ENCODE data around the gene HPCAL1.

The HPCAL1 gene

DNA sequence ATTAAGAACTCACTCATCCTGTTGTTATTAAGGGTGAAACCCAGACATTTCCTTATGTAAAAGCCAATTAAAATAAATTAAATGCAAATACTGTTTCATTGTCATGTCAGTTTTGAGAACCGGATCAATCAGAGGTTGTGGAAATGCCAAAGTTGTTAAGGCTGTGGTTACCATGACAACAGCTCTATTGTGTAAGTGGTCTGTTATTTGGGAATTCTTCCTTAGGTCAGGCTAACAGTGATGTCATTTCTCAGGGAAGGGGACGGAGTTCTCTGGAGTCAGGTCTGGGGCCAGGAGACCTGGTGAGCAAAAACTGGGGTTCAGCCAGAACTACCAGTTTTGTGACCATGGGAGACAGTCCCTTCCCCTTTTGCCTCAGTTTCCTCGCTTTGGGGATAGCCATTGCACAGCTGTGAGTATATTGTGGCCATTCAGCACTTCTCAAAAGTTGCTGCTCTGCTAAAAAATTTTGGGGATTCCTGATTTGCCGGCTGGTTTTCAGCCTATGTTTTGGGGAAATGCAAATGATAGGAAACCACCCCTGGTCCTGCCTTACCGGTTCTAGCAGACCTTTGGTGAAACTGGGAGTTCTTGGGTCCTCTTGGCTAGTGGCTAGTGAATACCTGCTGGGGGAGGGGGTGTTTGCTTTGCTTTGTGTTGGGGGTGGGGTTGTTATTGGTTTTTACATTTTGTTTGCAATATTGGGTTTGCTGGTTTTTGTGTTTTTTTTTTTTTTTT lies 21.6 kb downstream of the HPCAL1 start:
- DNase-seq (ENCODE audit: low read depth): no peak

DNA sequence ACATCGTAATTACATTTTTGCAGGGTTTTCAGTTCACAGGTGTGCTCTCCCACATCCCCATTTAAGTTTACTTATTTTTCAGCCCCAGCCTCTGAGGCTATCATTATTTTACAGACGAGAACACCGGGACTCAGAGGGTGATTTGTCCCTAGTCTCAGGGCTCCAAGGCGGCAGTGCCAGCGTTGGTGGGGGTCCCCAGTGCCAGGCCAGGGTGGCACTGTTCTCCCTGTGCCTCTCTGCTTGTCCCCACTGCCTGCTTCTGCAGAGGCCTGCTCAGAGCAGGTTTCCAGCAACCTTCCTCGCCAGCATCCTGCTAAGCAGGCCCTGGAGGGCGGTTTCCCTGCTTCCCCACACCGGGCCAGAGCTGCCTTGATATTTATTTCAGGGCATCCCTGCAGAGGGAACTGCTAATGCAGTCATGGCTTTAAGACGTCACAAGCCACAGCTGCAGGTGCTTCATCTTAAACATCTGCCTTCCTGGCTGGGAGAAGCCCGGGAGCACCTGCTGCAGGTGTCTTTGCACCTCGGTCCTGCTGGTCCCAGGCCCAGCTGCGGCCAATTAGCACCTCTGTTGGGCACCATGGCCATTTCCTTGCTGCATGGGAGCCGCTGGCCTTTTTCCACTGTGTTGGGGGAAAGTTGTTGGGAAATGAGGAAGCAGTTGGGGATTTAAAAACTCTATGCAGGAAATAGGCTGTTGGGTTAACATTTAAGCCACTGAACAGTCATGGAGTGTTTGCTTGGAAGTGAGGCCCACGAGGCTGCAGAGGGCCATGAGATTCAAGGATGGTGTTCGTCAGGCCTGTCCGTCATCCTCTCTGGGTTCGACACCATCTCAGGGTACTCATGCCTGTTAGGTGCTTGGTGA lies 22.8 kb downstream of the HPCAL1 start:
- no peak for DNase-seq (ENCODE audit: low read depth)

- no peak for DNase-seq (ENCODE audit: low read depth)
Observed at GRCh38 chr2:10326151-10326616, 23.5 kb downstream of the HPCAL1 start.

GRCh38 chr2:10326707-10327594 lies 24.2 kb downstream of the HPCAL1 start:
- DNase-seq (ENCODE audit: low read depth): no peak

GRCh38 chr2:10327896-10328669 lies 25.4 kb downstream of the HPCAL1 start:
- DNase-seq (ENCODE audit: low read depth): no peak

DNA sequence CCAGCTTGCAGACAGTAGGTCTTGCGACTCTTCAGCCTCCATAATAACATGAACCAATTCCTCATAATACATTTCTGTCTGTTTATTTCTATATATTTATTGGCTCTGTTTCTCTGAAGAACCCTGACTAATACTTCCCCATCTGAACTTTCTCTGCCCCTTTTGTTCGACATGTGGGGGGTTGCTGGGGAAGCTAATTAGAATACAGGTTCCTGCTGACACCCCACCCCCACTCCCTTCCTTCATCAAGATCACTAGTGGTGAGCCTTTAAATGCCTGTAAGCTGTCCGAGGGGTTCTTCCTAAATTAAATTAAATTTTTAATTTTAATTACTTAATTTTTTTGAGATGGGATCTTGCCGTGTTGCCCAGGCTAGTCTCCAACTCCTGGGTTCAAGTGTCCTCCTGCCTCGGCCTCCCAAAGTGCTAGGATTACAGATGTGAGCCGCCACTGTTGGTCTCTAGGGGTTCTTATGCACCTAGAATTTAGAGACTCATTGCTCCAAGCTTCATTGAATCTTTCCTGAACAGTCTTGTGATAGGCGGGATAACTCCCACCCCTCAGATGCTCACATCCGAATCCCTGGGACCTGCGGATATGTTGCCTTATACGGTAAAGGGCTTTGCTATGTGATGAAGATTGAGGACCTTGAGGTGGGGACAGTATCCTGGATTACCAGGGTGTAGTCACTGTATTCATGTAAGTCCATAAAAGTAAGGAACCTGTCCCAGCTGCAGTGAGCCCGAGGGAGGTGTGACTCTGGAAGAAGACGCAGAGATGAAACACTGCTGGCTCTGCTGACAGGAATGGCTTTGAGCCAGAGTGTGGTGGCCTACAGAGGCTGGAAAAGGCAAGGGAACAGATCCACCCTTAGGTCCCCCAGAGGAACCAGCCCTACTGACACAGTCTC lies 26.2 kb downstream of the HPCAL1 start:
- DNase-seq (ENCODE audit: low read depth): no peak

DNA sequence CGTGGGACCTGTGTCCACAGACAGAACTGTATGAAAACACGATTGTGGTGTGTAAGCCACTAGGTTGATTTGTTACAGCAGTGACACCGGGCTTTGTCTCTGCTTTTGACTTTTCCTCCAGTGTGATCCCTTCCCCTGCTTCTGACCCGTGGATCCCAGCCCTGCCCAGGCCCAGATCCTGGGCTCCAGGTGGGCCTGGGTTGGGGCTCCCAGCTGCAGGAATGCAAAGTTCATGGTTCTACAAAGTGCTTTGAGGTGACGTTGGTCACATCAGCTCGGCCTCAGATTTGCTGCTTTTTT lies 26.8 kb downstream of the HPCAL1 start:
- no peak for DNase-seq (ENCODE audit: low read depth)

DNA sequence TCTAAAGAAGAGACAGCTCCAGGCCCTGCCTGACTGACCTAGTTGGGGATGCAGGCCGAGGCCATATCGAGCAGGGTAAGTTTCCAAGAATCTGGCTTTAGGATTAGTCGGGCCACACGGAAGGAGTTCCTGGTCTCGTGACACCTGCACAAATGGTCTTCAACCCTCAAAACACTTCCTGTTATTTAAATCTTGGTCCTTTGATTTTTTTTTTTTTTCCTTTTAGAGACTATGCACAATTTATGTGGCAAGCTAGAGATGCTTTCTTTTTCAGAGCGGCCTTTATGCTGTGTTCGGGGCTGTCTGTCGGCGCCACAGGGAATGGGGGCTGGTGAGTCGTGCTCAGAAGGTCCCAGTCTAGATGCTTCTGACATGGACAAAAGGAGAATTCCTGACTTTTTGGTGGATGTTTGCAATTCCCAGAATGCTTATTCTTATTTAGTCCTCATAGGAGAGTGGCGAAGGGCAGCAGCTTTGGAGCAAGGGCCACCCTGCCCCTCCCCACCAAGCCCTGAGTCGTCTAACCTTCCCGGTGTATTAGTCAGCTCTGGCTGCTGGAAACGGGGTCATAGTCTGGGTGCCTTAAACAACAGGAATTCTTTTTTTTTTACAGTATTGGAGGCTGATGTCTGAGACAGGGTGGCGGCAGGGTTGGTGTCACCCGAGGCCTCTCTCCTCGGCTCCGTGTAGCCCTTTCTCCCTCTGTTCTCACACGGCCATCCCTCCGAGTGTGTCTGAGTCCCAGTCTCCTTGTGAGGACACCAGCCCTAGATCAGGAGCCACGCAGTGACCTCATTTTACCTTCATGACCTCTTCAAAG lies 27.4 kb downstream of the HPCAL1 start:
- no peak for DNase-seq (ENCODE audit: low read depth)

- DNase-seq (ENCODE audit: low read depth): no peak
Observed at GRCh38 chr2:10330700-10331026, 28.0 kb downstream of the HPCAL1 start.

GRCh38 chr2:10331027-10331701 lies 28.5 kb downstream of the HPCAL1 start:
- peak; percentile 38 for DNase-seq (ENCODE audit: low read depth)

DNA sequence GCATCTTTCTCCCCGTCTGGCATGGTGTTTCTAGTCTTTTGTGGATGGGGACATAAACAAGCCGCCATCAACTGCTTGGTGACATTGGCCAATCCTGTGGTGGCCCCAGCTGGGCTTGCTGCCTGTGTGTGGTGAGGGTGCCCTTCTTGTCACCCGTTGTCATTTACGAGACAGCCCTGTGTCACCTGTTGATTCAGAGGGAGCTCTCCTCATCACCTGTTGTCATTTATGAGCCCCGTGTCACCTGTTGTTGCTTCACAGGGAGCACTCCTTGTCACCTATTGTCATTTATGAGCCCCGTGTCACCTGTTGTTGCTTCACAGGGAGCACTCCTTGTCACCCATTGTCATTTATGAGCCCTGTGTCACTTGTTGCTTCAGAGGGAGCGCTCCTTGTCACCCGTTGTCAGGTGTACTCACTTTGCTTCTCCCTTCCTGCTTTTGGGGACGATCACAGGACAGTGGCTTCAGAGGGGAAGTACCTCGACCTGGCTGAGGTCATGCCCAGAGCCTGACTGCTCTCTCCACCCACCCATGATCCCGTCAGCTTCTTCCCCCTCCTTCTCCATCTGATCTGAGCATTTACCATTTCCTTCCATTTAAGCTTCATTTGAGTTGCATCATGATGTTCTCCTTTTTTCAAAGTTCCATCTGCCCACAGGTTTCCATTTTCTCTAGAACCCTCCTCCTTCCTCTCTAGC lies 29.1 kb downstream of the HPCAL1 start:
- no peak for DNase-seq (ENCODE audit: low read depth)

DNA sequence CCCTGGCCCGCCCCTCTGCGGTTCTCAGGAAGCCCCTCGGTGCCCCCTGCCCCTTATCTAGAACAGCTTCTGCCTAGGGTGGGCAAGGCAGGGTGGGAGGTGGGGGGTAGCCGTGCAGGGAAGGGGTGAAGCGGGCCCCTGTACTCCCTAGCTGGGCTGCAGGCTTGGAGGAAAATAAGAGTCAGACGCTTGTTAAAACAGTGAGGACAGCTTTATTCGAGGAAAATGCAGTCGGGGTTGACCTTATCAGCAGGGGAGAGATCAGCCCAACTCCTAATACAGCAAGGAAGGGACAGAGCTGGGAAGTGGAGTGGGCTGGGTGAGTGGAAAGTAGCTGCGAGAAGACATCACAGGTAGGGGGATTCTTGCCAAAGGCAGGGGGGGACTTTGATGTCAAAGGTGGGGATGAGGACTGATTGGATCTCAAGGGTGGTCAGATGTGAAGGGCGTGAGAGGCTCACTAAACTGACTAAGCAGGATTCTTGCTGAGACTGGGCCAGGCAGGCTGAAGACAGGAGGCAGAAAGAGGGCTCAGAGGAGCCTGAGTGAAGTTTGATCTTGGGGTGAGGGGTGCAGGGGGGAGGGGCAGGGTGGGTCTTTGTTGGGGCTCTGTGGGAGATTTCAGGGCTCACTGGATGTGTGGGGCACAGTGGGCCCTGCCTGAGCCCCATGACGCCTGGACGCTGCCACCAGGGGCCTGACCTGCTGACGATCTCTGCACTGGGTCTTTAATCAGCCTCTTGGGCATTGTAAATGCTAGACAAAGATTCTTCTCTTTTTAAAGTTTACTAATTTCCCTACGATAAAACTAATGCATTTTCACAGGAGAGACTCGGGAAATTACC lies 29.9 kb downstream of the HPCAL1 start:
- DNase-seq (ENCODE audit: low read depth): no peak

DNA sequence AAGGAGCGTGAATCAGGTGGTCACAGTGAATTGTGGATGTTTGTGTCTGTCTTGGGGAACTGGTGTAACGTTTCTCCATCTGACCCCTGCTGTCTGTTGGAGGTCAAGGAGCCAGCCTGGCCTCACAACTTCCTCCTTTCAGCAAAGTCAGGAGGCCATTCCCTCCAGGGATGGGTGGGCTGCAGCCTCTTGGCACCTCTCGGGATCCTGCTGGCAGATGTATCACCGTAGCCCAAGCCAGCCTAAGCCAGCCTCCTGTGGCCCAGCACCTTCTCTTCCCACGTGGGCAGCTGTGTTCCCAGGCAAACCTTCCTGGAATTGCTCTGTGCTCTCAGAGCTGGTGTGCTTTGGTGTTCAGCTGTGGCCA lies 30.5 kb downstream of the HPCAL1 start:
- DNase-seq (ENCODE audit: low read depth): no peak

DNA sequence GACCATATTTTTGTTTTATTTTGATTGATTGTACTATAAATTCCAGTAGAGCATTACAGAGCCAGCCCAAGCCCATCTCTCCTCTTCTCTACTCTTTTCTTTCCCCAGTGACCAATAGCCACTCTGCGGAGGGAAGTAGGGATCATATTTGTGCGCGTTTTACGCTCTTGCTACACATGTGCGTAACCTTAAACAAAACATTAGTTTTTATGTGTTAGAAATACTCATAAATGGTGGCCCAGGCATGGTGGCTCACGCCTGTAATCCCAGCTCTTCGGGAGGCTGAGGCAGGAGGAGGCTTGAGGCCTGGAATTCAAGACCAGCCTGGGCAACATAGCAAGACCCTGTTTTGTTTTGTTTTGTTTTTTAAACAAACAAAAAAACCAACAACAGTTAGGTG lies 31.3 kb downstream of the HPCAL1 start:
- DNase-seq (ENCODE audit: low read depth): no peak

GRCh38 chr2:10335046-10335840 lies 32.5 kb downstream of the HPCAL1 start:
- no peak for DNase-seq (ENCODE audit: low read depth)

- no peak for DNase-seq (ENCODE audit: low read depth)
Observed at GRCh38 chr2:10336283-10336682, 33.6 kb downstream of the HPCAL1 start.
